ENCODE measurements around the gene CYP27B1. TPM values are rescaled to one million over a fixed set of nuclear protein-coding genes. Genes with fewer than 3 reads are reported as not detected.

CYP27B1 gene
- total and polyA plus RNA-seq, 4 donors, result 0.72 to 1.9 (median 1.4) TPM; not detected in 1

DNA sequence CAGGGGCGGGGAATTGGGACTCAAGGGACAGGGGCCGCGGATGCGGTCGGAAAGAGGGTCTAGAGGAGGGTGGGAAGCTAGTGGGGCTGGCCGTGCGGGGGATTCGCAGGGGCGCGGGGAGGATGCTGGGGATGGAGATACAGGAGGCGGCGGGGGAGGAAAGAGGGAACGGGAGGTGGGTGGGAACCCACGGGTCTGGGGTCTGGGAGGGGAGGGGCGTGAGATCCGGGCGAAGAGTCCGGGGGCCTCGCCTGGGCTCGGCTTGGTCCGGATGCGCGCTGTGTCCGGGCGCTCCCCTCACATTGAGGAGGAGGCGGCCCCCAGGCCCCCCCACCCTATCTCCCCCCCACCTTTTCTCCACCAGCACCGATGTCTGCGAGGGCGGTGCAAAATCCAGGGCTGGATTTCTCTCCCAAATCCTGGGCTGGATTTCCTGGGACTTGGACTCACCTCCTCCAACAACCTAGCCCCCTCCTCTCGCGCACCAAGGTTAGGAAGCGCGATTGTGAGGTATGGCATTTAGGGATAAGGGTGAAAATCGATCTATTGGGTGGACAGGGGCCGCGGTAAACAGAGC, 28.1 kb downstream of the CYP27B1 start, which contains the start of gene AGAP2:
TSS of gene AGAP2 (minus strand) at position 82 of the 577 bp plus-strand sequence. CDS start 496 bp downstream, outside the sequence.
- Histone ChIP-seq H3K27me3 (ENCODE audit: control insufficient read depth, insufficient read depth, low read length) (peaks cover 73% of the 10 kb centered on the region), H3K4me3 (ENCODE audit: low read depth, low read length) (peak within 1 kb of the TSS; percentile 48), H3K4me1 (ENCODE audit: control insufficient read depth, insufficient read depth, low read length) (peaks cover 47% of the 10 kb centered on the region), H3K9me3 (ENCODE audit: control insufficient read depth, insufficient read depth, low read length) (no peaks in the 10 kb centered on the region), H3K36me3 (ENCODE audit: control insufficient read depth, insufficient read depth, low read length) (peaks cover 13% of the 10 kb centered on the region), H3K27ac (ENCODE audit: low read depth, low read length) (no peak within 1 kb of the TSS)
- peak in 4 of 6 donors; percentile 77 to 96 (median 88) for DNase-seq (ENCODE audit: low read depth in 4 of 6, low spot score in 6 of 6)
- 0% methylated on average over 16 of the region's 36 CpGs for WGBS (ENCODE audit: insufficient coverage)

DNA sequence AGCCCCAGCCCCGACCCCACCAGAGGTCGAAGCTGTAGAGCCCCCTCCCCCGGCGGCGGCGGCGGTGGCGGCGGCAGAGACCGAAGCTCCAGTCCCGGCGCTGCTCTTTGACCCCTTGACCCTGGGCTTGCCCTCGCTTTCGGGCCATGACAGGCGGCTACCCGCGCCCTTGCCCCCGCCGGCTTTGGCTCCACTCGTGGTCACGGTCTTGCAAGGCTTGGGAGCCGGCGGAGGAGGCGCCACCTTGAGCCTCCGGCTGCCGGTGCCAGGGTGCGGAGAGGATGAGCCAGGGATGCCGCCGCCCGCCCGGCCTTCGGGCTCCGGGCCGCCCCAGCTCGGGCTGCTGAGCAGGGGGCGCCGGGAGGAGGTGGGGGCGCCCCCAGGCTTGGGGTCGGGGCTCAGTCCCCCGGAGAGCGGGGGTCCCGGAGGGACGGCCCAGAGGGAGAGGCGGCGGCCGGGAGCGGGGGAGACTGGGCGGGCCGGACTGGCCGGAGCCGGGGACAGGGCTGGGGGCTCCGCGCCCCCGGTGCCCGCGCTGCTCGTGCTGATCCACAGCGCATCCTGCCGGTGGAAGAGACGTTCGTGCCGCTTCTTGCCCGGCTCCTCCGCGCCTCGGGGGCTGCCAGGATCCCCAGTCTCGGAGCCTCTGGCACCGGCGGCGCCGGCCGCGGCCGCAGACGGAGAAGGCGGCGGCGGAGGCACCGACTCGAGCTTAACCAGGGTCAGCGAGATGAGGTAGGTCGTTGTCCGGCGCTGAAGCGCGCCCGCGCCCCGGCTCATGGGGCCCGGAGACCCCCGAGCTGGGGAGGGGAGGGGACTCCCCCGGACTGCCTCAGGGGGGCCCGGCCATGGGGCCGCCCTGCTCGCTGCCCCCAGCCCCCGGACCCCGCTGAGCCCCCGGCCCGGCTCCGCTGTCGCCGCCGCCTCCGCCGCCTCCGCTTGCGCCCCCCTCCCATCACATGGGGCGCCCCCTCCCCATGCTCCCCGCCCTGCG, 29.1 kb downstream of the CYP27B1 start:
- Histone ChIP-seq H3K27me3 (ENCODE audit: control insufficient read depth, insufficient read depth, low read length) (peaks cover 82% of the 10 kb centered on the region), H3K4me1 (ENCODE audit: control insufficient read depth, insufficient read depth, low read length) (peaks cover 47% of the 10 kb centered on the region), H3K9me3 (ENCODE audit: control insufficient read depth, insufficient read depth, low read length) (no peaks in the 10 kb centered on the region), H3K27ac (ENCODE audit: low read depth, low read length) (no peak overlapping the region), H3K4me3 (ENCODE audit: low read depth, low read length) (peak overlapping the region; percentile 48), H3K36me3 (ENCODE audit: control insufficient read depth, insufficient read depth, low read length) (peaks cover 22% of the 10 kb centered on the region)
- DNase-seq (ENCODE audit: low read depth in 4 of 6, low spot score in 6 of 6), result peak in 2 of 6 donors; percentile 76 to 80
- WGBS (ENCODE audit: insufficient coverage), result 2% methylated on average over 95 of the region's 110 CpGs

DNA sequence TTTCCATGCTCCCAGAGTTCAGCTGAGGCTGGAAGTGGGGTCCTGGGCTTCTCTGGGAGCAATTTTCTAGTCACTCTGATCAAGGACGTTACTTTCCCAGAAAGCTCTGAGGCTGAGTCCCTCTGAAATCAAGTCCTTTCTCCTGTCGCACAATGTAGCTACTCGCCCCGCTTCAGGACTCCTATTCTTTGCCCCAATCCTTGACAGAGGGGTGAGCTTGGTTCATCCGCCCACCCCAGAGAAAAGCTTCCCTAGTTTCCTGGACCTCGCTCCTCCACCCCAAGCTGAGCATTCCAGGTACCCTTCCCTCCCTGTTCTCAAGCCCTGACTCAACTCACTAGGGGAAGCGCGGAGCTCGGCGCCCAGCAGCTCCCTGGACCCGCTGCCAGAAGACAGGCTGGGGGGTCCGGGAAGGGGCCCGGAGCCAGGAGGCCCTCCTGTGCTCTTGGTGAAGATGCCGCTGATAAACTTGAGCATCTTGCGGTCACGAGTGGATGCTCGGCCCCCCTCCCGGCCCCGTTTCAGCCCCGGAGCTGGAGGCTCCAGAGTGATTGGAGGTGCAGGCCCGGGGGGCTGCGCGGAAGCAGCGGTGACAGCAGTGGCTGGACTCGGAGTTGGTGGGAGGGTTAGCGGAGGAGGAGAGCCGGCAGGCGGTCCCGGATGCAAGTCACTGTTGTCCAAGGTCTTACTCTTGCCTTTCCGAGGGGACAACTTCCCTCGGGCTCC, 30.0 kb downstream of the CYP27B1 start:
- peak overlapping the region; percentile 13 for H3K4me3 ChIP-seq (ENCODE audit: low read depth, low read length)
- peaks cover 83% of the 10 kb centered on the region for H3K27me3 ChIP-seq (ENCODE audit: control insufficient read depth, insufficient read depth, low read length)
- no peak overlapping the region for H3K27ac ChIP-seq (ENCODE audit: low read depth, low read length)
- H3K4me1 ChIP-seq (ENCODE audit: control insufficient read depth, insufficient read depth, low read length), result peaks cover 47% of the 10 kb centered on the region
- DNase-seq (ENCODE audit: low read depth in 4 of 6, low spot score in 6 of 6), result peak in 1 of 6 donors; percentile 21
- no peaks in the 10 kb centered on the region for H3K9me3 ChIP-seq (ENCODE audit: control insufficient read depth, insufficient read depth, low read length)
- H3K36me3 ChIP-seq (ENCODE audit: control insufficient read depth, insufficient read depth, low read length), result peaks cover 28% of the 10 kb centered on the region
- WGBS (ENCODE audit: insufficient coverage), result 6% methylated on average over 31 of the region's 31 CpGs

DNA sequence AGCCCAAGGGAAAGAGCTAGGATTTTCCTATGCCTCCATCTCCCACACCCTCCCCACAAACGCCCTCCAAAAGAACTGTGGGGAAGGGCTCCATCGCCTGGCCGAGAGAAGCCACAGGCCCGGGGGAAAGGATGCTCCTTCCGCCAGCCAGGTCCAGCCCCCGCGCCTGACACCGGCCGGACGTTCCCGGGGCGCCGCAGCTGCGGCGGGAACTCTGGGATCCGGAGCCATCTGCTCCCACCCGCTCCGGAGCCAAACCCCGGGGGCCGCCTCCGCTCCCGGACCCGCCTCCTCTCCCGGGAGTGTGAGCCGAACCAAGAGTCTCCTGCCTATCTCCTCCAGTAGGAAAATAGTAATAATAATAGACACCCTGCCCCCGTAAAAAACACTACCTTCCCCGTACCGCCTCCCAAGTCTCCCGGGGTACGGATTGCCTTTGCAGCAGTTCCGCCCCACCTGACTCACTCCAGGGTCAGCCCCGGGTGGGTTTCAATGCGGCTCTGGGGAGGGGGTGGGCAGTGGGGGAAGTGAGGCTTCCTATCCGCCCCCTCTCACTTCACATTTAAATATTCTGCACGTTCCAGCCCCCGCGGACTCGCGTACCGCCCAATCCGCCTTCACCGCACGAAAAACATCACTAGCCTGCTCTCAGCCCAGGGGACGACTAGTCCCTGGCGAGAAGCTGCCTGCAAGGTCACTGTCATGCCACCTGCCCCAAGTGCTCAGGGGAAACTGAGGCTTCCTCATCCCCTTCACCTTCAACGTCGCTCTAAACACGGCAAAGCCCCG, 30.7 kb downstream of the CYP27B1 start:
- Histone ChIP-seq H3K4me1 (ENCODE audit: control insufficient read depth, insufficient read depth, low read length) (peaks cover 47% of the 10 kb centered on the region), H3K4me3 (ENCODE audit: low read depth, low read length) (peak overlapping the region; percentile 11), H3K9me3 (ENCODE audit: control insufficient read depth, insufficient read depth, low read length) (no peaks in the 10 kb centered on the region), H3K27me3 (ENCODE audit: control insufficient read depth, insufficient read depth, low read length) (peaks cover 80% of the 10 kb centered on the region), H3K36me3 (ENCODE audit: control insufficient read depth, insufficient read depth, low read length) (peaks cover 35% of the 10 kb centered on the region), H3K27ac (ENCODE audit: low read depth, low read length) (no peak overlapping the region)
- WGBS (ENCODE audit: insufficient coverage), result 4% methylated on average over 33 of the region's 49 CpGs
- DNase-seq (ENCODE audit: low read depth in 4 of 6, low spot score in 6 of 6), result peak in 2 of 6 donors; percentile 67 to 68

DNA sequence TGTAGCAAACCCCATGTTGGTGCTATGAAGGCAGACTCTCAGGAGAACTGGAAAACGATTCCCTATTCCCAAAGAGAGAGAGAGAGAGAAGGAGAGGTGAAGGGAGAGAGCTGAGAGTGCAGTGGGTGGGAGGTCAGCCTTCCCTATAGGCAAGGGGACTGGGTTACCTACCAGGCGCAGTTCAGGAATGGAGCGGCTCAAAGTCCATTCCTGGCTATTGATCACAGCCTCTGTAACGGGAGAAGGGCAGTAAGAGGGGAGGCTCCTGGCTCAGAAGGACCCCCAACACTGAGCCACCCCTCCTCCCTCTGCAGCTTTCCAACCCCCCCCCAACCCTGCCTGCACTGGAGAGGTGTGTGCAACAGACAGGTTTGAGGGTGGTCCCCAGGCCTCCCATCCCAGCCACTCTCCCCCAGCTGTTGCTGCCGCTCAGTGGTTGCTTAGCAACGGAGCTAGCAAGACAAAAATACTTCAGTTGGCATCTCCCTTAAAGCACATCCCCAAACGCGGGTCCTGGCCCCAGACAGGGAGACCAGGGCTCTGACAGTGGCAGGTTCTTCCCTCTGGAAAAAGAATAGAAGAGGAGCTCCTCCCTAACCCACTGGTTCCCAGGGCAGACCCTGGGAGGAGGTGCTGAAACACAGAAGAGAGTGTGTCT, 31.6 kb downstream of the CYP27B1 start:
- Histone ChIP-seq H3K36me3 (ENCODE audit: control insufficient read depth, insufficient read depth, low read length) (peaks cover 43% of the 10 kb centered on the region), H3K9me3 (ENCODE audit: control insufficient read depth, insufficient read depth, low read length) (no peaks in the 10 kb centered on the region), H3K27ac (ENCODE audit: low read depth, low read length) (no peak overlapping the region), H3K4me3 (ENCODE audit: low read depth, low read length) (peak overlapping the region; percentile 11), H3K4me1 (ENCODE audit: control insufficient read depth, insufficient read depth, low read length) (peaks cover 44% of the 10 kb centered on the region), H3K27me3 (ENCODE audit: control insufficient read depth, insufficient read depth, low read length) (peaks cover 72% of the 10 kb centered on the region)
- WGBS (ENCODE audit: insufficient coverage), result no CpG with 5 or more reads among the region's 8 CpGs
- peak in 2 of 6 donors; percentile 66 to 82 for DNase-seq (ENCODE audit: low read depth in 4 of 6, low spot score in 6 of 6)

DNA sequence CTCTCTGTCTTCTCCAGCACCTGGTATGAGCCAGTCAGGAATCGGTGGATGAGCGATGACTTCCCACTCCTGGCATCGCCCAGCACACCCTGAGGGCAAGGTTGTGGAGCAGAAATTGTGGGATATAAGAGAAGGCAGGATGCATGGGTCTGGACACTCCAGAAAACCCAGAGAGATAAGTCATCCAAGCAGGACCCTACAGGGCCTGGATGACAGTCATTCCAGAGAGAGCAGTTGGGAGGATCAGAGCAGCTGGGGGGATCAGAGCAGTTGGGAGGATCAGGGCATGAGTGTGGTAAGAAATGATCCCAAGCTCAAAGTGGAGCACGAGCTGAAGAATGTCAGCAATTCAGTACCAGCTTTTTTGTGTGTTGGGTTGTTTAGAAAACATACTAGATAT, 32.3 kb downstream of the CYP27B1 start:
- no peak overlapping the region for H3K27ac ChIP-seq (ENCODE audit: low read depth, low read length)
- H3K9me3 ChIP-seq (ENCODE audit: control insufficient read depth, insufficient read depth, low read length), result no peaks in the 10 kb centered on the region
- WGBS (ENCODE audit: insufficient coverage), result 88% methylated on average over 2 of the region's 4 CpGs
- DNase-seq (ENCODE audit: low read depth in 4 of 6, low spot score in 6 of 6), result no peak
- peaks cover 46% of the 10 kb centered on the region for H3K36me3 ChIP-seq (ENCODE audit: control insufficient read depth, insufficient read depth, low read length)
- H3K27me3 ChIP-seq (ENCODE audit: control insufficient read depth, insufficient read depth, low read length), result peaks cover 65% of the 10 kb centered on the region
- H3K4me1 ChIP-seq (ENCODE audit: control insufficient read depth, insufficient read depth, low read length), result peaks cover 37% of the 10 kb centered on the region
- no peak overlapping the region for H3K4me3 ChIP-seq (ENCODE audit: low read depth, low read length)

DNA sequence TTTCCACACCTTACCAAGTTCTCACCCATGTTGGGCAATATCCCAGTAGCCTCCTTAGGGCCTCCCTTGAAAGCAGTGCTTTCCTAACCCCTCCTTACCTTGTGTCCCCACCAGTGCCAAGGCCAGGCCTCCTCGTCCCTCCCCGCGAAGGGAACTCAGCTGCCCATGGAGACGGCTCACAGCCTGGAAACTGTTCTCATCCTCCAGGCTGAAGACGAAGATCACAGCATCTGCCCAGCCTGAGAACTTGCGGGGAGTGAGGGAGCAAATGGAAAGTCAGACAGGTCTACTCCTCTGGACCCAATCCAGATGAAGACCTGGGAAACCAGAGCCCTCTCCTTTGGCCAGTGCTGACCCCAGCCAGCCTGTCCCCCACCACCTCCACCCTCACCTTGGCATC, 33.0 kb downstream of the CYP27B1 start:
- peaks cover 60% of the 10 kb centered on the region for H3K27me3 ChIP-seq (ENCODE audit: control insufficient read depth, insufficient read depth, low read length)
- WGBS (ENCODE audit: insufficient coverage), result 69% methylated on average over 6 of the region's 6 CpGs

DNA sequence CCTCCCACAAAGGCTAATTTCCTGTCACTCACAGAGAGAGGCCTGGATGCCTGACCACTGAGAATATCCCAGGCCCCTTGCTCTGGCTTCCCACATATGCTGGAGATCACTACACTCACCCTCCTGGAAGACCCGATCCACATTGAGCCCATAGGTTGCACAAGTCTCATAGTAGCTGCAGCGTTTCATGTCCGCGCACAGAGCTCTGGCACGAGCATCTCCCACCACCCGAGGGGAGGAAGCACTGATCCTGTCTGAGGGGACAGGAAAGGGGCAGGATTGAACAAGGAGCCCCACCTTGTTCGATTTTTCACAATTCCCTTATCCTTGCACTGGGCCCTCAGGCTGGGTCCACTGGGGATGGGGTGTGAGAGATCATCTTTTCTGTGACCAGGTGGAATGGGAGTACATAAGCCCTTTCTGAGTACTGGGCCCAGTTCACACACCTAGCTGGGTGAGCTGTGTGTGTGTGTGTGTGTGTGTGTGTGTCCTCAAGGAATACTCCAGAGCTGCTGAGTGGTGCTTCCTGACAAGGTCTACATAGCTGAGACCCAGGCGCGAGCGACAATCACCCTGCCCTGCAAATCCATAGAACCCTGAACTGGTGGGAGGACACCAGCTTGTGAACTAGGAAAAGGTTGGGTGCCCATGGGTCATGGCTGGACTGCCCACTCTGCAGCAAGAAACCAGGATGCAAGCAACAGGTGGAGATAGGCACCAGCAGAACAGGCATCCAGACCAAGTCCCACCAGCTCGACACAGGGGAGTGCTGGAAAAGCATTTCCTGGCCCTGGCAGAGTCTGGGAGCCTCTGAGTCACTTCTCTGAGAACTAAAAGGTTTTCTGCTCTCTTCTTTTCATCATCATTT, 33.9 kb downstream of the CYP27B1 start:
- Histone ChIP-seq H3K4me1 (ENCODE audit: control insufficient read depth, insufficient read depth, low read length) (peaks cover 25% of the 10 kb centered on the region), H3K27ac (ENCODE audit: low read depth, low read length) (no peak overlapping the region), H3K36me3 (ENCODE audit: control insufficient read depth, insufficient read depth, low read length) (peaks cover 58% of the 10 kb centered on the region), H3K27me3 (ENCODE audit: control insufficient read depth, insufficient read depth, low read length) (peaks cover 54% of the 10 kb centered on the region), H3K4me3 (ENCODE audit: low read depth, low read length) (no peak overlapping the region), H3K9me3 (ENCODE audit: control insufficient read depth, insufficient read depth, low read length) (no peaks in the 10 kb centered on the region)
- WGBS (ENCODE audit: insufficient coverage), result 69% methylated on average over 3 of the region's 11 CpGs
- no peak for DNase-seq (ENCODE audit: low read depth in 4 of 6, low spot score in 6 of 6)

More for the DNA sequence above, 33.0 kb downstream of the CYP27B1 start:
- H3K36me3 ChIP-seq (ENCODE audit: control insufficient read depth, insufficient read depth, low read length), result peaks cover 51% of the 10 kb centered on the region
- DNase-seq (ENCODE audit: low read depth in 4 of 6, low spot score in 6 of 6), result no peak
- H3K27ac ChIP-seq (ENCODE audit: low read depth, low read length), result no peak overlapping the region
- H3K9me3 ChIP-seq (ENCODE audit: control insufficient read depth, insufficient read depth, low read length), result no peaks in the 10 kb centered on the region
- no peak overlapping the region for H3K4me3 ChIP-seq (ENCODE audit: low read depth, low read length)
- H3K4me1 ChIP-seq (ENCODE audit: control insufficient read depth, insufficient read depth, low read length), result peaks cover 31% of the 10 kb centered on the region
